Endodermal cell (in vitro differentiated cells): ENCODE measurements around the gene SCAMP3. TPM values are rescaled to one million over a fixed set of nuclear protein-coding genes. Genes with fewer than 3 reads are reported as not detected.
"Not testable (repeated sequence)": the region's sequence is repeated elsewhere in the genome, so short reads cannot be mapped to it uniquely, and the experiment has no call there.

Source experiments
- DNase-seq: peaks from one replicate; pipeline ENCODE4 v3.0.0-alpha.2; 2017
- H3K27ac ChIP-seq: 2 replicates; pipeline ENCODE4 v1.5.1; 2013; ENCODE audit warnings: mild to moderate bottlenecking, low read depth, low read length, moderate library complexity
- H3K27me3 ChIP-seq: 2 replicates; pipeline ENCODE4 v1.6.1; 2013; ENCODE audit warnings: mild to moderate bottlenecking, low read length, moderate library complexity; ENCODE audit not compliant: insufficient read depth, control insufficient read depth, poor library complexity, severe bottlenecking
- H3K36me3 ChIP-seq: 2 replicates; pipeline ENCODE4 v1.7.0; 2013; ENCODE audit warnings: mild to moderate bottlenecking, low read length, moderate library complexity; ENCODE audit not compliant: control insufficient read depth, insufficient read depth
- H3K4me1 ChIP-seq: one replicate; pipeline ENCODE4 v1.7.0; 2013; ENCODE audit warnings: low read length; ENCODE audit not compliant: control insufficient read depth, insufficient read depth
- H3K4me3 ChIP-seq: 2 replicates; pipeline ENCODE4 v1.5.1; 2013; ENCODE audit warnings: mild to moderate bottlenecking, low read length, moderate library complexity
- H3K9ac ChIP-seq: 2 replicates; pipeline ENCODE4 v1.6.1; 2013; ENCODE audit warnings: mild to moderate bottlenecking, low read length, moderate library complexity; ENCODE audit not compliant: poor library complexity, severe bottlenecking; ENCODE audit errors: extremely low read depth
- H3K9me3 ChIP-seq: 2 replicates; pipeline ENCODE4 v1.6.1; 2013; ENCODE audit warnings: mild to moderate bottlenecking, low read length, moderate library complexity; ENCODE audit not compliant: control insufficient read depth
- H3K27ac Mint-ChIP-seq: 2 replicates; pipeline ENCODE4 v1.8.0; 2020; ENCODE audit warnings: mixed read lengths
- H3K27me3 Mint-ChIP-seq: 2 replicates; pipeline ENCODE4 v1.8.0; 2021; ENCODE audit warnings: mild to moderate bottlenecking, mixed read lengths; ENCODE audit not compliant: insufficient read depth
- H3K36me3 Mint-ChIP-seq: 2 replicates; pipeline ENCODE4 v1.8.0; 2020; ENCODE audit warnings: low read depth, mixed read lengths
- H3K4me1 Mint-ChIP-seq: 2 replicates; pipeline ENCODE4 v1.8.0; 2020; ENCODE audit warnings: mixed read lengths
- H3K4me3 Mint-ChIP-seq: 2 replicates; pipeline ENCODE4 v1.8.0; 2020; ENCODE audit warnings: mild to moderate bottlenecking, moderate library complexity, mixed read lengths
- H3K9me3 Mint-ChIP-seq: 2 replicates; pipeline ENCODE4 v1.8.0; 2020; ENCODE audit warnings: mild to moderate bottlenecking, mixed read lengths
- WGBS, 2 experiments: methylation state at CpG; one replicate each; pipeline versions ENCODE4 v1.1.5 to v1.1.7; 2013; ENCODE audit warnings: missing lambda C conversion rate in 2 of 2, mixed read lengths in 1 of 2; ENCODE audit not compliant: insufficient coverage in 1 of 2, insufficient read length in 1 of 2; 5-methylcytosine and 5-hydroxymethylcytosine counted together
- total RNA-seq, 2 donors: library from RNA; stranded (reverse); fragmentation: NEBNext Ultra II Directional in 1 of 2; extraction: Animal tissue kit (Norgen Biotek cat#: 25700) in 1 of 2; gene quantifications; 2 replicates in 1 of 2; 3 replicates in 1 of 2; pipeline ENCODE4 v1.2.1, GENCODE V29; 2021
- TF ChIP-seq, protein P1 (sequence below): fragments of 200-600 bp; sonication (generic); conservative IDR thresholded peaks from 2 replicates; pipeline ENCODE4 v1.5.0; 2021; ENCODE audit warnings: antibody characterized with exemption, mild to moderate bottlenecking

Gene SCAMP3
- total RNA-seq, 2 donors from 2014 or later, result 56.1 TPM

DNA sequence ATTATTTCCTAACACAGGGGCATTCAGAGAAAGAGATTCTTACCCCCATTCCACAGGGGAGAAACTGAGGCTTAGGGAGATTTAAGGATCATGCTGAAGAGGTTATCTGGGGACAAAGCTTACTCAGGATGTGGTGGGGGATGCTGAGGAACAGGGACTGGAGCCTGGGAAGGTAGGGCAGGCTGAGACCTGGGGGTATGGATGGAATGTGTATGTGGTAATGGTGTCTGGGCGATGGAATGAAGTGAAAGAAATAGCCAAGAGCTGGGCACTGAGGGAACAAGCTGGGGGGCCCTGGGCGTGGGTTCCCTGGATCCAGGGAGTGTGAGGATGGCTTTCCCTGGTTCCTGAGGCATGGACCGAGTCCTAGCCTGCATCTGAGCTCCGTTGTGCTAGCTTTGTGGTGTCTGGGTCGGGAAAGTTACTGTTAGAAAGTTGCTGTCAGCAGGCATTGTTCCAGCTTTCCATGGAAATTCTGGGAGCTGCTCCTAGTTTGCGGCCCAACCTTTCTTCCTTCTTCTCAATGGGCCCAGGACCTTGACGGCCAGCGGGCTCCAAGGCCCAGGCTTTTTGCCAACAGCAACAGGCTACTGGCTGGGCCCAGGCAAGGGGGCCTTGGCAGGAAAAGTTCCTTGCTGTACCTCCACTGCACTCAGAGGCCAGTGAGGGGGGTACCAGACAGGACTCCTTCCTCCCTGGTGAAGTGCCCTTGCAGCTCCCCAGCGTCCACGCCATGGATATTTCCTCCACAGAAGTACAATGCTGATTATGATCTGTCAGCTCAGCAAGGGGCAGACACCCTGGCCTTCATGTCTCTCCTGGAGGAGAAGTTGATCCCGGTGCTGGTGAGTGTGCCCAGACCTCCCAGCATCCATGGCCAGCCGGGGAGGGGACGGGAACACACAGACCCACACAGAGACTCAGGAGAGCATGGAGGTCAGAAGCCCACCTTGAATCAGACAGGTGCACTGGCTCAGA is 29.9 kb downstream of the SCAMP3 start:
- H3K27me3 Mint-ChIP-seq, result peaks cover 14% of the 10 kb centered on the region
- H3K4me1 Mint-ChIP-seq, H3K27me3 ChIP-seq, H3K9me3 ChIP-seq, DNase-seq, H3K4me1 ChIP-seq, H3K27ac Mint-ChIP-seq, H3K27ac ChIP-seq, H3K4me3 Mint-ChIP-seq, H3K36me3 ChIP-seq, H3K4me3 ChIP-seq, H3K9me3 Mint-ChIP-seq, H3K9ac ChIP-seq: not testable (repeated sequence)
- WGBS, 2 experiments, result 90 to 100% methylated on average over 4 to 13 of the region's 13 CpGs
- peaks cover 16% of the 10 kb centered on the region for H3K36me3 Mint-ChIP-seq

DNA sequence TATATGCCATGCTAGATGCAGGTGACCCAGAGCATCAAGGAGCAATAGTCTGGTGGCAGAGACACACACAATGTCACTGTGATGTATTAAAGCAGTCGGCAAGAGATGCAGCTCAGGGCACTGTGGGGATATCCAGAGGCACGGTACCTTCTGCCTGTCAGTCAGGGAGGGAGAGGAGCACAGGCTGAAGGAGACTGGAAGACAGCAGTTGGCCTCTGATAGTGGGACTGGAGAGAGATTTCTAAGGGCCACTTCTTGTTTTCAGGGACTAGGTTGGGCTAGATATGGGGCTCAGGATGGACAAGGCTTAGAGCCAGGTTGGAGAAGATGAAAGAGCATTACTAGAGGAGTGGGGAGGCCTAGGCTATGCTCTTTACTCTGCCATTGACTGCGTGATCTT is 30.9 kb downstream of the SCAMP3 start:
- WGBS, 2 experiments, result 78 to 91% methylated on average over 2 to 3 of the region's 3 CpGs
- DNase-seq, H3K4me3 ChIP-seq, H3K36me3 ChIP-seq, H3K9me3 ChIP-seq, H3K36me3 Mint-ChIP-seq, H3K27ac Mint-ChIP-seq, H3K27ac ChIP-seq, H3K27me3 ChIP-seq, H3K4me1 Mint-ChIP-seq, H3K9me3 Mint-ChIP-seq, H3K4me1 ChIP-seq, H3K9ac ChIP-seq, H3K4me3 Mint-ChIP-seq: not testable (repeated sequence)
- peaks cover 14% of the 10 kb centered on the region for H3K27me3 Mint-ChIP-seq

DNA sequence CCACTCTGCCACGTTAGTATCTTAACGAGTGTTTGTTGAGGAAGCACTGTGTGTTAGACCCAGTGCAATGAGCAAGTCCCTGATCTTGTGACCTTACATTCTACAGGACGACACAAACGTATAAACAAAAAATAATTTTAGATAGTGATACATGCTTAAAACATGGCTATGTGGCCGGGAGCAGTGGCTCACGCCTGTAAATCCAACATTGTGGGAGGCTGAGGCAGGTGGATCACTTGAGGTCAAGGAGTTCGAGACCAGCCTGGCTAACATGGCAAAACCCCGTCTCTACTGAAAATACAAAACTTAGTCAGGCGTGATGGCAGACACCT is 34.1 kb downstream of the SCAMP3 start:
- peak overlapping the region; percentile 87 for H3K4me3 Mint-ChIP-seq
- 84 to 85% methylated on average over 7 to 9 of the region's 9 CpGs for WGBS, 2 experiments
- no peaks in the 10 kb centered on the region for H3K4me1 ChIP-seq
- H3K36me3 Mint-ChIP-seq, result peaks cover 2% of the 10 kb centered on the region
- no peaks in the 10 kb centered on the region for H3K27me3 ChIP-seq
- H3K4me3 ChIP-seq, result peak overlapping the region; percentile 95
- peaks cover 14% of the 10 kb centered on the region for H3K27me3 Mint-ChIP-seq
- peaks cover 17% of the 10 kb centered on the region for H3K4me1 Mint-ChIP-seq
- no peaks in the 10 kb centered on the region for H3K9me3 Mint-ChIP-seq
- no peak for DNase-seq
- H3K27ac ChIP-seq, result peak overlapping the region; percentile 86
- no peaks in the 10 kb centered on the region for H3K9me3 ChIP-seq
- H3K36me3 ChIP-seq, result no peaks in the 10 kb centered on the region
- TF ChIP-seq, protein P1, sequence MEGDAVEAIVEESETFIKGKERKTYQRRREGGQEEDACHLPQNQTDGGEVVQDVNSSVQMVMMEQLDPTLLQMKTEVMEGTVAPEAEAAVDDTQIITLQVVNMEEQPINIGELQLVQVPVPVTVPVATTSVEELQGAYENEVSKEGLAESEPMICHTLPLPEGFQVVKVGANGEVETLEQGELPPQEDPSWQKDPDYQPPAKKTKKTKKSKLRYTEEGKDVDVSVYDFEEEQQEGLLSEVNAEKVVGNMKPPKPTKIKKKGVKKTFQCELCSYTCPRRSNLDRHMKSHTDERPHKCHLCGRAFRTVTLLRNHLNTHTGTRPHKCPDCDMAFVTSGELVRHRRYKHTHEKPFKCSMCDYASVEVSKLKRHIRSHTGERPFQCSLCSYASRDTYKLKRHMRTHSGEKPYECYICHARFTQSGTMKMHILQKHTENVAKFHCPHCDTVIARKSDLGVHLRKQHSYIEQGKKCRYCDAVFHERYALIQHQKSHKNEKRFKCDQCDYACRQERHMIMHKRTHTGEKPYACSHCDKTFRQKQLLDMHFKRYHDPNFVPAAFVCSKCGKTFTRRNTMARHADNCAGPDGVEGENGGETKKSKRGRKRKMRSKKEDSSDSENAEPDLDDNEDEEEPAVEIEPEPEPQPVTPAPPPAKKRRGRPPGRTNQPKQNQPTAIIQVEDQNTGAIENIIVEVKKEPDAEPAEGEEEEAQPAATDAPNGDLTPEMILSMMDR, result no peak
- H3K9ac ChIP-seq, result peak overlapping the region; percentile 40
- peak overlapping the region; percentile 97 for H3K27ac Mint-ChIP-seq

DNA sequence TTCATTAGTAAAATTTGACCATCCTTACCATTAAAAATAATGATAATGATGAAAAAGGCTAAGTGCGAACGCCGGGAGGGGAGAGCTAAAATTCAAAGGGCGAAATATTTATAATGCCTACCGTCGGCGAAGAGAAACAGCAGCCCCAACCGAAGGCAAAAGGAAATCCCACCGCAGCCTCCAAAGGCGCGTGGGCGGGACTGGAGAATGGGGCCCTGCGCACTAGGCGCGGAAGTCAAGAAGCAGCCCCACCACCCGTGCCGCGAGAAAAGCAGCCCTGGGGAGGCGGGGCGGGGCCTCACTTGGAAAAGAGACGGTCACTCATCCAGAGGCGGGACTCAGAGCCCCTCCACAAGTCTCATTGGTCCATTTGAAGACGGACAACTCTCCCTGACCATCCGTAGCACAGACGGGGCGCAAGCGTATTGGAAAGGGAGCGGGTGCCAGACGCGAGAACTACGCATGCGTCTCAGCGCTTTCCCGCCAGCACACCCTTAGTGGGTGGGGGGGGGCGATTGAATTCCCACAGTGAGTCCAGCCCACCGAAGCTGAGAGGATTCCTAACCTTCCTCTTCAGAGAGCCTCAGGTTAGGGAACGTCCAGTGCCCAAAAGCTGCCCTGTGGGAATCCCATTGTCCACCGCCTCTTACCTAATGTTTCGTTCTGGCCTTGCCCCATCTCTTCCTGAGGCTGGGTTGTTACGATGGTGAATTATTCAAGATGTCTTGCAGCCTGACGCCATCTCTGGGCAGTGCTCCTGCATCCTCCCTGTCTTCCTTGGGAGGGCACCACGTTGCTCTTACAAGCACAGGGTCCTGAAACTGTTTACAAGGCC is 34.7 kb downstream of the SCAMP3 start:
- TF ChIP-seq, protein P1, result no peak
- Histone ChIP-seq H3K9ac (peak overlapping the region; percentile 74), H3K9me3 (no peaks in the 10 kb centered on the region), H3K27me3 (no peaks in the 10 kb centered on the region), H3K4me3 (peak overlapping the region; percentile 95), H3K27ac (peak overlapping the region; percentile 90), H3K4me1 (no peaks in the 10 kb centered on the region), H3K36me3 (no peaks in the 10 kb centered on the region)
- Mint-ChIP-seq H3K9me3 (no peaks in the 10 kb centered on the region), H3K4me1 (peaks cover 17% of the 10 kb centered on the region), H3K4me3 (peak overlapping the region; percentile 87), H3K36me3 (peaks cover 2% of the 10 kb centered on the region), H3K27me3 (peaks cover 14% of the 10 kb centered on the region), H3K27ac (peak overlapping the region; percentile 97)
- WGBS, 2 experiments, result 2% methylated on average over 29 to 42 of the region's 42 CpGs
- peak; percentile 99 for DNase-seq
